Right hindlimb (tissue), 1 donor: ENCODE measurements around the gene SLC9A7.

Experiments used
- DNase-seq: peaks from one replicate; pipeline ENCODE4 v3.0.0-alpha.2; 2018

The SLC9A7 gene

GRCh38 chrX:46569621-46570020, 189.3 kb downstream of the SLC9A7 start:
- no peak for DNase-seq

- DNase-seq: no peak
Observed at GRCh38 chrX:46567388-46567787, 191.5 kb downstream of the SLC9A7 start.

GRCh38 chrX:46561824-46562657, 196.9 kb downstream of the SLC9A7 start:
- no peak for DNase-seq

GRCh38 chrX:46559062-46559461, 199.9 kb downstream of the SLC9A7 start:
- no peak for DNase-seq

- no peak for DNase-seq
Observed at GRCh38 chrX:46554942-46555341, 204.0 kb downstream of the SLC9A7 start.

- no peak for DNase-seq
Observed at GRCh38 chrX:46553935-46554334, 205.0 kb downstream of the SLC9A7 start.

- DNase-seq: no peak
Observed at GRCh38 chrX:46551494-46552128, 207.3 kb downstream of the SLC9A7 start.

- DNase-seq: no peak
Observed at GRCh38 chrX:46549914-46550313, 209.0 kb downstream of the SLC9A7 start.
